Spleen (tissue), 11 donors: ENCODE measurements around the gene CEP164. TPM values are rescaled to one million over a fixed set of nuclear protein-coding genes. Genes with fewer than 3 reads are reported as not detected.
A peak's percentile ranks its signal among the peaks of the same experiment; 100 is the strongest.

Experiments used
- DNase-seq: peaks from one replicate; pipeline ENCODE4 v3.0.0-alpha.2; 2020
- H3K27ac ChIP-seq, 8 donors: fragments of 200-600 bp; sonication (generic) in 7 of 8; 1 replicate in 4 of 8; 2 replicates in 4 of 8; pipeline versions ENCODE4 v1.5.0 to v1.8.0; 2016 to 2021; ENCODE audit warnings: inconsistent platforms in 4 of 8, mild to moderate bottlenecking in 4 of 8, moderate library complexity in 1 of 8
- H3K27me3 ChIP-seq, 7 donors: fragments of 200-600 bp; sonication (generic) in 6 of 7; replicated peaks in 1 of 7; 1 replicate in 4 of 7; 2 replicates in 3 of 7; pipeline versions ENCODE4 v1.5.0 to v1.8.0; 2016 to 2021; ENCODE audit warnings: inconsistent platforms in 3 of 7, mild to moderate bottlenecking in 1 of 7
- H3K36me3 ChIP-seq, 6 donors: fragments of 200-600 bp; sonication (generic) in 5 of 6; 1 replicate in 4 of 6; 2 replicates in 2 of 6; pipeline versions ENCODE4 v1.5.0 to v1.8.0; 2016 to 2021; ENCODE audit warnings: inconsistent platforms in 2 of 6
- H3K4me1 ChIP-seq, 6 donors: fragments of 200-600 bp; sonication (generic) in 5 of 6; 1 replicate in 3 of 6; 2 replicates in 3 of 6; pipeline versions ENCODE4 v1.5.0 to v1.8.0; 2016 to 2021; ENCODE audit warnings: inconsistent platforms in 3 of 6
- H3K4me3 ChIP-seq, 8 donors: fragments of 200-600 bp; sonication (generic) in 7 of 8; 1 replicate in 4 of 8; 2 replicates in 4 of 8; pipeline versions ENCODE4 v1.5.0 to v1.8.0; 2016 to 2021; ENCODE audit warnings: inconsistent platforms in 4 of 8, mild to moderate bottlenecking in 4 of 8, moderate library complexity in 2 of 8
- H3K9me3 ChIP-seq, 8 donors: fragments of 200-600 bp; sonication (generic) in 7 of 8; 1 replicate in 4 of 8; 2 replicates in 4 of 8; pipeline versions ENCODE4 v1.5.0 to v1.8.0; 2016 to 2021; ENCODE audit warnings: inconsistent platforms in 4 of 8
- POLR2A ChIP-seq, 3 donors: fragments of 450-650 bp; IDR thresholded peaks; one replicate each; pipeline ENCODE4 v1.5.1; 2017; ENCODE audit warnings: antibody characterized with exemption in 3 of 3, mild to moderate bottlenecking in 1 of 3
- POLR2AphosphoS5 ChIP-seq, 3 donors: sonication (generic); formaldehyde crosslinking; IDR thresholded peaks; one replicate each; pipeline ENCODE4 v1.5.1; 2017; ENCODE audit warnings: antibody characterized with exemption in 3 of 3
- WGBS, 5 donors: extraction: QIAGEN DNeasy Blood & Tissue Kit in 3 of 5; methylation state at CpG; one replicate each; pipeline versions ENCODE4 v1.1.5 to v1.1.7; 2013 to 2018; 5-methylcytosine and 5-hydroxymethylcytosine counted together
- intact Hi-C: fragments of 100-400 bp; cut with DNase I; formaldehyde crosslinking; loops from one replicate; pipeline ENCODE4 v1.15.0; 2023; ENCODE audit warnings: low total_unique reads
- polyA plus RNA-seq, 3 donors: library from polyadenylated mRNA; stranded (reverse); fragments of 200-250 nt; gene quantifications; one replicate each; pipeline ENCODE4 v1.2.1, GENCODE V29; 2013
- total RNA-seq, 7 donors: library from RNA; depleted of rRNA in 3 of 7; stranded (reverse); fragments of >200 nt in 3 of 7; fragmentation: NEBNext Ultra II Directional in 4 of 7; extraction: Animal tissue kit (Norgen Biotek cat#: 25700) in 4 of 7; gene quantifications; one replicate each; pipeline versions ENCODE4 v1.1.0 to v1.2.1, GENCODE V29; 2016 to 2021
- TF ChIP-seq, protein P1 (sequence below), 11 experiments: fragments of 200-600 bp in 7 of 11; fragments of 450-650 bp in 4 of 11; sonication (generic) in 4 of 11; IDR thresholded peaks in 8 of 11; conservative IDR thresholded peaks in 3 of 11; 1 replicate in 7 of 11; 2 replicates in 4 of 11; pipeline versions ENCODE4 v1.4.0 to v1.8.0; 2016 to 2021; ENCODE audit warnings: antibody characterized with exemption in 11 of 11, inconsistent platforms in 4 of 11, mild to moderate bottlenecking in 1 of 11
- donor health status: healthy with polysubstance abuse.
- donor health status: DM: no; HTN: no; CAD: no; lungs with moderate emphysema.
- donor health status: DM: no; HTN: no; CAD: no.
- donor health status: Bipolar disorder and iron deficiency.
- donor health status: healthy.
- donor health status: DM: no; HTN: no; CAD: no.
- donor health status: DM: yes; HTN: yes; CAD: no.

The CEP164 gene
- total and polyA plus RNA-seq, 10 donors, result 6.6 to 48.3 (median 27.5) TPM

DNA sequence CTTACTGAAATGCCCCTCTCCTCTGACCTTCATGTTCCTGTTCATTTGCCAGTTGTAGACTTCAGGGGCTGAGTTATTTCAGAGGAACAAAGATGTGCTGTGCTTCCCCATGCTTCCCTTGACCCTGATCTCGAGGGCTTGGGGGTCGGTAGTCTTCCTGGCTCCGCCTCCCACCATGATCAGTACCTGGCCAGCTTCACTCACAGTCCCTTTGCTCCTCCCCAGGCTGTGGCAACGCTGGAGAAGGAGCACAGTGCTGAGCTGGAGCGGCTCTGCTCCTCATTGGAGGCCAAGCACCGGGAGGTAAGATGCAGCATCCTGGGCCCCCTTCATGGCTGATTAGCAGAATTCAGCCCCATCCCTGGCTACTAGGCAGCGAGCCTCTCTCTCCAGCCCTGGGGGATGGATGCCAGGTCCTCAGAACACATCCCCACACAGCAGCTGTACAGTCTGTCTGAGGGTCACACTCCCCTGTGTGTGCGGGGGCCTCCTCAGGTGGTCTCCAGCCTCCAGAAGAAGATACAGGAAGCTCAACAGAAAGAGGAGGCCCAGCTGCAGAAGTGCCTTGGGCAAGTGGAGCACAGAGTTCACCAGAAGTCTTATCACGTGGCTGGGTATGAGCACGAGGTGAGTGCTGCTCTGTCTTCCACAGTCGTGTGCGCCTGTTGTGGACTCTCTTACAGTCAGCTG is 64.5 kb downstream of the CEP164 start:
- no peak for TF ChIP-seq POLR2AphosphoS5 (IDR thresholded peaks at IDR 0.05)
- TF ChIP-seq, protein P1, sequence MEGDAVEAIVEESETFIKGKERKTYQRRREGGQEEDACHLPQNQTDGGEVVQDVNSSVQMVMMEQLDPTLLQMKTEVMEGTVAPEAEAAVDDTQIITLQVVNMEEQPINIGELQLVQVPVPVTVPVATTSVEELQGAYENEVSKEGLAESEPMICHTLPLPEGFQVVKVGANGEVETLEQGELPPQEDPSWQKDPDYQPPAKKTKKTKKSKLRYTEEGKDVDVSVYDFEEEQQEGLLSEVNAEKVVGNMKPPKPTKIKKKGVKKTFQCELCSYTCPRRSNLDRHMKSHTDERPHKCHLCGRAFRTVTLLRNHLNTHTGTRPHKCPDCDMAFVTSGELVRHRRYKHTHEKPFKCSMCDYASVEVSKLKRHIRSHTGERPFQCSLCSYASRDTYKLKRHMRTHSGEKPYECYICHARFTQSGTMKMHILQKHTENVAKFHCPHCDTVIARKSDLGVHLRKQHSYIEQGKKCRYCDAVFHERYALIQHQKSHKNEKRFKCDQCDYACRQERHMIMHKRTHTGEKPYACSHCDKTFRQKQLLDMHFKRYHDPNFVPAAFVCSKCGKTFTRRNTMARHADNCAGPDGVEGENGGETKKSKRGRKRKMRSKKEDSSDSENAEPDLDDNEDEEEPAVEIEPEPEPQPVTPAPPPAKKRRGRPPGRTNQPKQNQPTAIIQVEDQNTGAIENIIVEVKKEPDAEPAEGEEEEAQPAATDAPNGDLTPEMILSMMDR (IDR thresholded peaks at IDR 0.05 in 8 of 11, conservative IDR thresholded peaks at IDR 0.05 in 3 of 11), result no peak
- TF ChIP-seq POLR2A (IDR thresholded peaks at IDR 0.05), result no peak
- H3K4me1 ChIP-seq, result no peaks in the 10 kb centered on the region
- peaks cover 2 to 100% (median 84%) of the 10 kb centered on the region in 6 donors for H3K36me3 ChIP-seq
- WGBS, 5 donors, result 84 to 94% (median 92%) methylated on average over 8 to 12 of the region's 12 CpGs
- H3K4me3 ChIP-seq, result no peak overlapping the region
- no peak overlapping the region for H3K27ac ChIP-seq
- intact Hi-C loops, result no loop called here
- H3K9me3 ChIP-seq, result peaks cover 0 to 5% (median 3%) of the 10 kb centered on the region in 8 donors
- peak; percentile 48 for DNase-seq
- H3K27me3 ChIP-seq, result no peaks in the 10 kb centered on the region

DNA sequence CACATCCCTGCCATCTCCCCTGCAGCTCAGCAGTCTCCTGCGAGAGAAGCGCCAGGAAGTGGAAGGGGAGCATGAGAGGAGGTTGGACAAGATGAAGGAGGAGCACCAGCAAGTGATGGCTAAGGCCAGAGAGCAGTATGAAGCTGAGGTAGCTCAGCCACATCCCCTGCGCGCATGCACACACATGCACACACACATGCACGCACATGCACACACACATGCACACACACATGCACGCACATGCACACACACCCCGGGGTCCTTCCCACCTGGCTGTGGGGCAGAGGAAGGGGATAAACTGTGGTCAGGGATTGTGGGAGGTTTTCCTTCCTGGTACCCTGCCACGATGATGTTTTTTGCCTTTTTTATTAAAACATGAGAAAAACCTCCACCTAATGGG is 65.3 kb downstream of the CEP164 start:
- 87 to 93% (median 90%) methylated on average over 8 of the region's 8 CpGs for WGBS, 5 donors
- TF ChIP-seq, protein P1 (IDR thresholded peaks at IDR 0.05 in 8 of 11, conservative IDR thresholded peaks at IDR 0.05 in 3 of 11), result no peak
- no peak for TF ChIP-seq POLR2AphosphoS5 (IDR thresholded peaks at IDR 0.05)
- TF ChIP-seq POLR2A (IDR thresholded peaks at IDR 0.05), result no peak
- intact Hi-C loops, result no loop called here
- H3K36me3 ChIP-seq, result peaks cover 2 to 100% (median 84%) of the 10 kb centered on the region in 6 donors
- peaks cover 0 to 14% (median 10%) of the 10 kb centered on the region in 8 donors for H3K9me3 ChIP-seq
- no peaks in the 10 kb centered on the region for H3K4me1 ChIP-seq
- no peaks in the 10 kb centered on the region for H3K27me3 ChIP-seq
- H3K27ac ChIP-seq, result no peak overlapping the region
- peak; percentile 55 for DNase-seq
- no peak overlapping the region for H3K4me3 ChIP-seq

DNA sequence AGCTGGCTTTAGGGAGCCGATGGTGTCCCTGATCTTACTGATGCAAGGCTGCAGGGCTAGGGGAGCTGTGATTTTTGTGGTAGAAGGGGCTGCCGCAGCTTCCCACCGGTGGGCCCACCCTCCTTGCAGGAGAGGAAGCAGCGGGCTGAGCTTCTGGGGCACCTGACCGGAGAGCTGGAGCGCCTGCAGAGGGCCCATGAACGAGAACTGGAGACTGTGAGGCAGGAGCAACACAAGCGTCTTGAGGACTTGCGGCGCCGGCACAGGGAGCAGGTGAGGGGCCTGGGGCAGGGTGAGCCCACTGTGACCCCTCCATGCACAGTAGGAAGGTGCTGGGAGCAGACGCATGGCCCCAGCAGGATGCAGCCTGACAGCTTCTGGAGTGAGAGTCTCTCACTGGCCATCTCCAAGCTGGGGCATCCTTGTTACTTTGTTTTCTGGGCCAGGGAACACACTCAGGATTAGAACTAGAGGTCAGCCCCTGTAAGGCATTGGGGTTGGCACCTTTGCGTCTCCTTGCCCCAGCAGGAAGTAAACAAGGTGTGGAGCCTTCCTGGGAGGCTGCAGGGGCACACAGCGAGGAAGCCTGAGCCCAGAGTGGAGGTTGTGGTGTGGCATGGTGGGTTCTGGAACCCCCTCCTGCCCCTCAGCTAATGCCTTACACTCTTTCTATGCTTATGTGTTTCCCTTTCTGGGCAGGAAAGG is 66.7 kb downstream of the CEP164 start:
- no peaks in the 10 kb centered on the region for H3K27me3 ChIP-seq
- WGBS, 5 donors, result 94 to 97% (median 95%) methylated on average over 13 to 14 of the region's 14 CpGs
- no peaks in the 10 kb centered on the region for H3K4me1 ChIP-seq
- H3K4me3 ChIP-seq, result no peak overlapping the region
- H3K27ac ChIP-seq, result no peak overlapping the region
- peaks cover 2 to 100% (median 88%) of the 10 kb centered on the region in 6 donors for H3K36me3 ChIP-seq
- intact Hi-C loops, result no loop called here
- DNase-seq, result peak; percentile 57
- peaks cover 0 to 28% (median 22%) of the 10 kb centered on the region in 8 donors for H3K9me3 ChIP-seq
- no peak for TF ChIP-seq POLR2A (IDR thresholded peaks at IDR 0.05)

DNA sequence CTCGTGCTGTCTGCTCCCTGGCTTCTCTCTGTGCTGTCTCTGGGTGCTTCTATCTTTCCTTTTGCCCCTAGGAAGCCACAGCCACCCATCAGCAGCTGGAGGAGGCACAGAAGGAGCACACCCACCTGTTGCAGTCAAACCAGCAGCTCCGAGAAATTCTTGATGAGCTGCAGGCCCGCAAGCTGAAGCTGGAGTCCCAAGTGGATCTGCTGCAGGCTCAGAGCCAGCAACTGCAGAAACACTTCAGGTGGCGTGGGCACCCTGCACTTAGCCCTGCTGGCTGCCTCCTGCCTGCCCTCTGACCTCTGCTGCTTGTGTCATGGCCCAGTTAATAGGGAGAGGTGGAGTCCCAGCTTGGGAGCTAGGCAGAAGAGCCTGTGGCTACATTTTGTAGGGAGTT is 67.8 kb downstream of the CEP164 start:
- Histone ChIP-seq H3K27me3 (no peaks in the 10 kb centered on the region), H3K27ac (no peak overlapping the region), H3K9me3 (peaks cover 0 to 28% (median 22%) of the 10 kb centered on the region in 8 donors), H3K36me3 (peaks cover 2 to 91% (median 84%) of the 10 kb centered on the region in 6 donors), H3K4me3 (no peak overlapping the region), H3K4me1 (no peaks in the 10 kb centered on the region)
- TF ChIP-seq POLR2AphosphoS5 (IDR thresholded peaks at IDR 0.05) (no peak), POLR2A (IDR thresholded peaks at IDR 0.05) (no peak)
- TF ChIP-seq, protein P1 (IDR thresholded peaks at IDR 0.05 in 8 of 11, conservative IDR thresholded peaks at IDR 0.05 in 3 of 11), result no peak
- intact Hi-C loops, result no loop called here
- WGBS, 5 donors, result 88 to 97% (median 92%) methylated on average over 4 of the region's 4 CpGs
- peak; percentile 55 for DNase-seq
